OCI-LY1 (cell line): Measurements from ENCODE around the gene SMYD4.

ENCODE experiments used
- H2AFZ ChIP-seq: fragments of 200-600 bp; sonication (generic), shearing (Covaris generic); 2 replicates; pipeline ENCODE4 v1.6.0; 2014; ENCODE audit warnings: antibody characterized with exemption, mild to moderate bottlenecking, low read length
- H3F3A ChIP-seq: fragments of 200-600 bp; sonication (generic), shearing (Covaris generic); 2 replicates; pipeline ENCODE4 v1.6.0; 2014; ENCODE audit warnings: mild to moderate bottlenecking, antibody characterized with exemption, low read length, moderate library complexity; ENCODE audit not compliant: insufficient read depth
- H3K27ac ChIP-seq: fragments of 200-600 bp; sonication (generic); 2 replicates; pipeline ENCODE4 v1.5.1; 2014; ENCODE audit warnings: low read length, mixed run types, mild to moderate bottlenecking, low read depth; ENCODE audit not compliant: poor library complexity, severe bottlenecking
- H3K27me3 ChIP-seq: fragments of 200-600 bp; sonication (generic); 2 replicates; pipeline ENCODE4 v1.6.0; 2014; ENCODE audit warnings: antibody characterized with exemption, mild to moderate bottlenecking, low read length, moderate library complexity; ENCODE audit not compliant: insufficient read depth
- H3K36me3 ChIP-seq: fragments of 200-600 bp; sonication (generic); 2 replicates; pipeline ENCODE4 v1.6.1; 2014; ENCODE audit warnings: mild to moderate bottlenecking, antibody characterized with exemption, low read length, moderate library complexity, mixed read lengths; ENCODE audit not compliant: insufficient read depth
- H3K4me1 ChIP-seq: fragments of 200-600 bp; sonication (generic); 2 replicates; pipeline ENCODE4 v1.5.1; 2014; ENCODE audit warnings: mild to moderate bottlenecking, low read length, moderate library complexity; ENCODE audit not compliant: insufficient read depth, severe bottlenecking
- H3K4me2 ChIP-seq: fragments of 200-600 bp; sonication (generic), shearing (Covaris generic); 2 replicates; pipeline ENCODE4 v1.6.1; 2014; ENCODE audit warnings: low read length
- H3K4me3 ChIP-seq: fragments of 200-600 bp; sonication (generic); 2 replicates; pipeline ENCODE4 v1.5.1; 2014; ENCODE audit warnings: low read length, low read depth, mild to moderate bottlenecking, mixed read lengths; ENCODE audit not compliant: poor library complexity, severe bottlenecking
- H3K79me2 ChIP-seq: fragments of 200-600 bp; shearing (Covaris generic); 2 replicates; pipeline ENCODE4 v1.6.1; 2016; ENCODE audit warnings: mixed run types, low read length, mixed read lengths; ENCODE audit not compliant: insufficient read depth
- H3K9ac ChIP-seq: fragments of 200-600 bp; sonication (generic), shearing (Covaris generic); 2 replicates; pipeline ENCODE4 v1.6.1; 2014; ENCODE audit warnings: mild to moderate bottlenecking, low read length, mixed read lengths
- H3K9me2 ChIP-seq: fragments of 200-600 bp; sonication (generic), shearing (Covaris generic); 2 replicates; pipeline ENCODE4 v1.6.1; 2014; ENCODE audit warnings: low read depth, mild to moderate bottlenecking, low read length, mixed read lengths
- H3K9me3 ChIP-seq: fragments of 200-600 bp; shearing (Covaris generic); 2 replicates; pipeline ENCODE4 v1.6.1; 2014; ENCODE audit warnings: low read length, mixed read lengths
- H4K20me1 ChIP-seq: fragments of 200-600 bp; sonication (generic), shearing (Covaris generic); 2 replicates; pipeline ENCODE4 v1.6.0; 2016; ENCODE audit warnings: mild to moderate bottlenecking, low read length; ENCODE audit not compliant: insufficient read depth
- CTCF ChIP-seq: fragments of 200-600 bp; sonication (generic), shearing (Covaris generic); IDR thresholded peaks from 2 replicates; pipeline ENCODE4 v1.5.1; 2017; ENCODE audit warnings: mild to moderate bottlenecking, antibody characterized with exemption, low read length, moderate library complexity, mixed read lengths
- EZH2 ChIP-seq: fragments of 200-600 bp; sonication (generic), shearing (Covaris generic); IDR thresholded peaks from 2 replicates; pipeline ENCODE4 v1.8.0; 2017; ENCODE audit warnings: borderline replicate concordance, mixed run types, mild to moderate bottlenecking, antibody characterized with exemption, low read length, moderate library complexity, mixed read lengths

The SMYD4 gene

GRCh38 chr17:1829592-1830257 lies at the start of gene SMYD4, which contains the start of gene RPA1:
Gene SMYD4, minus strand, starts transcription at chr17:1829902. Its CDS starts 1,908 bp downstream, at chr17:1827994.
Gene RPA1, plus strand, starts transcription at chr17:1830005. Its CDS starts 89 bp downstream, at chr17:1830094.
- Histone ChIP-seq H3K9me2 (no peaks in the 10 kb centered on the region), H3K4me2 (peak within 1 kb of the TSS; percentile 97), H3K79me2 (peaks cover 50% of the 10 kb centered on the region), H3K27me3 (no peaks in the 10 kb centered on the region), H3K4me1 (peaks cover 57% of the 10 kb centered on the region), H4K20me1 (no peaks in the 10 kb centered on the region), H3K4me3 (peak within 1 kb of the TSS; percentile 94), H2AFZ (no peak within 1 kb of the TSS), H3K36me3 (peaks cover 48% of the 10 kb centered on the region), H3K9me3 (no peaks in the 10 kb centered on the region), H3K9ac (peak within 1 kb of the TSS; percentile 94), H3K27ac (peak within 1 kb of the TSS; percentile 59), H3F3A (no peaks in the 10 kb centered on the region)
- TF ChIP-seq CTCF (no peak), EZH2 (no peak)

GRCh38 chr17:1878419-1879121 lies 48.9 kb upstream of the SMYD4 start:
- Histone ChIP-seq H3K4me3 (no peak overlapping the region), H3K9me3 (no peaks in the 10 kb centered on the region), H3K4me1 (no peaks in the 10 kb centered on the region), H3F3A (peaks cover 4% of the 10 kb centered on the region; the same call in 1 of the 2 replicates), H3K9ac (no peak overlapping the region), H4K20me1 (no peaks in the 10 kb centered on the region), H3K27me3 (no peaks in the 10 kb centered on the region), H3K79me2 (no peaks in the 10 kb centered on the region), H3K36me3 (peaks cover 94% of the 10 kb centered on the region), H2AFZ (no peak overlapping the region), H3K9me2 (no peaks in the 10 kb centered on the region), H3K4me2 (no peak overlapping the region), H3K27ac (no peak overlapping the region)
- TF ChIP-seq EZH2 (no peak), CTCF (no peak)

- TF ChIP-seq CTCF (no peak), EZH2 (no peak)
- no peaks in the 10 kb centered on the region for H3F3A ChIP-seq
- H3K4me2 ChIP-seq = no peak overlapping the region
- H3K4me3 ChIP-seq = no peak overlapping the region
- H3K27ac ChIP-seq = no peak overlapping the region
- H4K20me1 ChIP-seq = no peaks in the 10 kb centered on the region
- H3K9ac ChIP-seq = no peak overlapping the region
- no peak overlapping the region for H2AFZ ChIP-seq
- H3K79me2 ChIP-seq = no peaks in the 10 kb centered on the region
- no peaks in the 10 kb centered on the region for H3K9me2 ChIP-seq
- no peaks in the 10 kb centered on the region for H3K9me3 ChIP-seq
- H3K36me3 ChIP-seq = peaks cover 92% of the 10 kb centered on the region
- no peaks in the 10 kb centered on the region for H3K27me3 ChIP-seq
- no peaks in the 10 kb centered on the region for H3K4me1 ChIP-seq
Observed at GRCh38 chr17:1875597-1875996, 45.9 kb upstream of the SMYD4 start.
